Ishikawa (cell line): ENCODE data around the gene IWS1.

Source experiments
- CEBPB ChIP-seq: IDR thresholded peaks from 2 replicates; pipeline ENCODE4 v1.6.1; 2012
- CREB1 ChIP-seq: IDR thresholded peaks from 2 replicates; pipeline ENCODE4 v1.6.1; 2012; ENCODE audit warnings: low read depth
- EP300 ChIP-seq: IDR thresholded peaks from 2 replicates; pipeline ENCODE4 v1.6.1; 2012; ENCODE audit warnings: borderline replicate concordance
- MAX ChIP-seq: IDR thresholded peaks from 2 replicates; pipeline ENCODE4 v1.6.1; 2012
- RAD21 ChIP-seq: IDR thresholded peaks from 2 replicates; pipeline ENCODE4 v1.6.1; 2012; ENCODE audit warnings: low read depth
- REST ChIP-seq: IDR thresholded peaks from 2 replicates; pipeline ENCODE4 v1.6.1; 2012; ENCODE audit warnings: low read depth, mild to moderate bottlenecking
- TAF1 ChIP-seq: IDR thresholded peaks from 2 replicates; pipeline ENCODE4 v1.6.1; 2012; ENCODE audit warnings: low read depth, mild to moderate bottlenecking
- YY1 ChIP-seq: IDR thresholded peaks from 2 replicates; pipeline ENCODE4 v1.6.1; 2012; ENCODE audit warnings: low read depth
- ZBTB7A ChIP-seq: IDR thresholded peaks from 2 replicates; pipeline ENCODE4 v1.6.1; 2012; ENCODE audit warnings: low read depth

DNA sequence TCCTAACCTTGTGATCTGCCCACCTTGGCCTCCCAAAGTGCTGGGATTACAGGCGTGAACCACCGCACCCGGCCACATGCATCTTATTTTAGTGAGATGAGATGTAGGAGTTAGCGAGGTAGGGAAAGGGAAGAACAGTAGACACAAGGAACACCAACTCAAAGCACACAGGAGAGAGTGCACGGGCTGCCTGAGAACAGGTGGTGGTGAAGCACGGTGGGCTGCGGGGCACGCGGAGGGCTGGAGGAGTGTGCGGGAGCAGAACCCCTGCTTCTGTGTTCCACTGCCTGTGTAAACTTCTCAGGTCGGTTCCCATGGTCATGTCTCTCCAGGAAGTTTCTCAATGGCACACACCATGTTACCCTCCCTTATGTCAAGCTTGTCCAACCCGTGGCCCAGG lies 69.3 kb downstream of the IWS1 start:
- TF ChIP-seq CEBPB: no peak
- no peak for TF ChIP-seq TAF1
- no peak for TF ChIP-seq YY1
- no peak for TF ChIP-seq RAD21
- no peak for TF ChIP-seq EP300
- no peak for TF ChIP-seq CREB1
- TF ChIP-seq ZBTB7A: no peak
- TF ChIP-seq MAX: no peak
- no peak for TF ChIP-seq REST
